Sigmoid colon (tissue), 4 donors: Measurements from ENCODE around the gene MANBA.
"Not testable (repeated sequence)": the region's sequence is repeated elsewhere in the genome, so short reads cannot be mapped to it uniquely, and the experiment has no call there.

Source experiments
- EP300 ChIP-seq, 4 donors: sonication (generic); formaldehyde crosslinking; IDR thresholded peaks; one replicate each; pipeline ENCODE4 v1.6.1; 2017; ENCODE audit warnings: antibody characterized with exemption in 4 of 4
- POLR2A ChIP-seq, 2 donors: fragments of 450-650 bp; IDR thresholded peaks; one replicate each; pipeline ENCODE4 v1.6.1; 2016; ENCODE audit warnings: antibody characterized with exemption in 2 of 2, mild to moderate bottlenecking in 2 of 2, moderate library complexity in 2 of 2
- POLR2AphosphoS5 ChIP-seq, 4 donors: sonication (generic); formaldehyde crosslinking; IDR thresholded peaks; one replicate each; pipeline ENCODE4 v1.6.1; 2017; ENCODE audit warnings: antibody characterized with exemption in 4 of 4
- TF ChIP-seq, protein P1 (sequence below), 4 experiments: fragments of 450-650 bp in 3 of 4; fragments of 200-600 bp in 1 of 4; IDR thresholded peaks; one replicate each; pipeline ENCODE4 v1.5.1; 2016 to 2019; ENCODE audit warnings: antibody characterized with exemption in 4 of 4, mild to moderate bottlenecking in 3 of 4, moderate library complexity in 2 of 4

DNA sequence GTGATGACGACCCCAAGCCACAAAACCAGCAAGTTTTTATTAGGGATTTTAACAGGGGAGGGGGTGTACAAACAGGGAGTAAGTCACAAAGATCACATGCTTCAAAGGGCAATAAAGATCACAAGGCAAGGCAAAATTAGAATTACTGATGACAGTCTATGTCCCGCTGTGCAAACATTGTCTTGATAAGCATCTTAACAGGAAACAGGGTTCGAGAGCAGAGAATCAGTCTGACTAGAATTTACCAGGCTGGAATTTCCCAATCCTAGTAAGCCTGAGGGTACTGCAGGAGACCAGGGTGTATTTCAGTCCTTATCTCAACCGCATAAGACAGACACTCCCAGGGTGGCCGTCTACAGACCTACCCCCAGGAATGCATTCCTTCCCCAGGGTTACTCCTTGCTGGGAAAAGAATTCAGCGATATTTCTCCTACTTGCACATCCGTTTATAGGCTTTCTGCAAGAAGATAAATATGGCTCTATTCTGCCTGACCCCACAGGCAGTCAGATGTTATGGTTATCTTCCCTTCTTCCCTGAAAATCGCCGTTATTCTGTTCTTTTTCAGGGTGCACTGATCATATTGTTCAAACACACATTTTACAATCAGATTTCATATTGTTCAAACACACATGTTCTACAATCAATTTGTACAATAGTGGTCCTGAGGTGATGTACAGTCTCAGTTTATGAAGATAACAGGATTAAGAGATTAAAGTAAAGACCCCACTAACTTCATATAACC is 41.8 kb downstream of the MANBA start:
- TF ChIP-seq, protein P1, sequence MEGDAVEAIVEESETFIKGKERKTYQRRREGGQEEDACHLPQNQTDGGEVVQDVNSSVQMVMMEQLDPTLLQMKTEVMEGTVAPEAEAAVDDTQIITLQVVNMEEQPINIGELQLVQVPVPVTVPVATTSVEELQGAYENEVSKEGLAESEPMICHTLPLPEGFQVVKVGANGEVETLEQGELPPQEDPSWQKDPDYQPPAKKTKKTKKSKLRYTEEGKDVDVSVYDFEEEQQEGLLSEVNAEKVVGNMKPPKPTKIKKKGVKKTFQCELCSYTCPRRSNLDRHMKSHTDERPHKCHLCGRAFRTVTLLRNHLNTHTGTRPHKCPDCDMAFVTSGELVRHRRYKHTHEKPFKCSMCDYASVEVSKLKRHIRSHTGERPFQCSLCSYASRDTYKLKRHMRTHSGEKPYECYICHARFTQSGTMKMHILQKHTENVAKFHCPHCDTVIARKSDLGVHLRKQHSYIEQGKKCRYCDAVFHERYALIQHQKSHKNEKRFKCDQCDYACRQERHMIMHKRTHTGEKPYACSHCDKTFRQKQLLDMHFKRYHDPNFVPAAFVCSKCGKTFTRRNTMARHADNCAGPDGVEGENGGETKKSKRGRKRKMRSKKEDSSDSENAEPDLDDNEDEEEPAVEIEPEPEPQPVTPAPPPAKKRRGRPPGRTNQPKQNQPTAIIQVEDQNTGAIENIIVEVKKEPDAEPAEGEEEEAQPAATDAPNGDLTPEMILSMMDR (IDR thresholded peaks at IDR 0.05), result not testable (repeated sequence)
- TF ChIP-seq EP300, POLR2A, POLR2AphosphoS5 (IDR thresholded peaks at IDR 0.05): not testable (repeated sequence)
